Stomach (tissue), 4 donors: ENCODE results near the gene PROS1.

Experiments used
- CTCF ChIP-seq, 7 experiments: fragments of 450-650 bp in 4 of 7; fragments of 200-600 bp in 3 of 7; sonication (generic) in 3 of 7; IDR thresholded peaks; one replicate each; pipeline ENCODE4 v1.5.1; 2016 to 2019; ENCODE audit warnings: antibody characterized with exemption in 7 of 7, control low read depth in 2 of 7, mild to moderate bottlenecking in 1 of 7
- POLR2A ChIP-seq, 4 donors: fragments of 450-650 bp; IDR thresholded peaks; one replicate each; pipeline ENCODE4 v1.6.1; 2016; ENCODE audit warnings: antibody characterized with exemption in 4 of 4, control low read depth in 2 of 4, mild to moderate bottlenecking in 1 of 4, moderate library complexity in 1 of 4
- POLR2AphosphoS5 ChIP-seq, 3 donors: sonication (generic); formaldehyde crosslinking; IDR thresholded peaks; one replicate each; pipeline ENCODE4 v1.6.1; 2016; ENCODE audit warnings: antibody characterized with exemption in 3 of 3

GRCh38 chr3:94009608-94010007, 35.9 kb upstream of the PROS1 start:
- no peak for TF ChIP-seq CTCF (IDR thresholded peaks at IDR 0.05)
- no peak for TF ChIP-seq POLR2A (IDR thresholded peaks at IDR 0.05)
- no peak for TF ChIP-seq POLR2AphosphoS5 (IDR thresholded peaks at IDR 0.05)
